Keratinocyte (primary cell): ENCODE data around the gene FAM83E.

Experiments
- CTCF ChIP-seq, 3 experiments: IDR thresholded peaks in 1 of 3; conservative IDR thresholded peaks in 1 of 3; optimal IDR thresholded peaks in 1 of 3; 2 replicates in 2 of 3; 3 replicates in 1 of 3; pipeline versions ENCODE3 to v1.5.1; 2011; ENCODE audit warnings: low read length in 3 of 3, mild to moderate bottlenecking in 3 of 3, moderate library complexity in 2 of 3, control low read depth in 1 of 3, inconsistent platforms in 1 of 3; ENCODE audit not compliant: insufficient read depth in 2 of 3; ENCODE audit errors: extremely low read depth in 1 of 3
- EZH2 ChIP-seq: IDR thresholded peaks from one replicate; pipeline ENCODE4 v1.6.1; 2012; ENCODE audit warnings: inconsistent platforms, mild to moderate bottlenecking, low read length, moderate library complexity

- TF ChIP-seq CTCF (optimal IDR thresholded peaks at IDR 0.05 in 1 of 3, IDR thresholded peaks at IDR 0.05 in 1 of 3, conservative IDR thresholded peaks at IDR 0.05 in 1 of 3; ENCODE audit: extremely low read depth in 1 of 3, insufficient read depth in 2 of 3, low read length in 3 of 3) (no peak), EZH2 (no peak)
Observed at GRCh38 chr19:48596237-48596636, 18.6 kb downstream of the FAM83E start.
